ENCODE results near the gene TEX38.

- TF ChIP-seq CTCF (conservative IDR thresholded peaks at IDR 0.05) (no peak), ZFX (IDR thresholded peaks at IDR 0.05) (no peak)
These were observed 46.0 kb downstream of the TEX38 start for GRCh38 chr1:46717654-46718053.

Data from C4-2B (cell line).